Tibial artery (tissue), 4 donors: Measurements from ENCODE around the gene ABCC8.
"Not testable (repeated sequence)": the region's sequence is repeated elsewhere in the genome, so short reads cannot be mapped to it uniquely, and the experiment has no call there.

Source experiments
- DNase-seq, 2 donors: peaks; one replicate each; pipeline ENCODE4 v3.0.0-alpha.2; 2019
- H3K27ac ChIP-seq, 2 donors: fragments of 200-600 bp; sonication (generic) in 1 of 2; 1 replicate in 1 of 2; 2 replicates in 1 of 2; pipeline ENCODE4 v1.5.1; 2018 to 2019; ENCODE audit warnings: mild to moderate bottlenecking in 1 of 2
- H3K27me3 ChIP-seq, 2 donors: fragments of 200-600 bp; sonication (generic) in 1 of 2; one replicate each; pipeline versions ENCODE4 v1.5.1 to v1.6.0; 2016 to 2019
- H3K36me3 ChIP-seq, 3 donors: fragments of 200-600 bp; sonication (generic) in 2 of 3; one replicate each; pipeline ENCODE4 v1.5.1; 2016 to 2019; ENCODE audit warnings: mild to moderate bottlenecking in 2 of 3
- H3K4me1 ChIP-seq, 4 donors: fragments of 200-600 bp; sonication (generic) in 2 of 4; 1 replicate in 3 of 4; 2 replicates in 1 of 4; pipeline ENCODE4 v1.5.1; 2016 to 2019
- H3K4me3 ChIP-seq, 2 donors: fragments of 200-600 bp; sonication (generic) in 1 of 2; 1 replicate in 1 of 2; 2 replicates in 1 of 2; pipeline ENCODE4 v1.5.1; 2018 to 2019; ENCODE audit warnings: mild to moderate bottlenecking in 2 of 2
- H3K9me3 ChIP-seq, 3 donors: fragments of 200-600 bp; sonication (generic) in 1 of 3; one replicate each; pipeline ENCODE4 v1.5.1; 2016 to 2019
- CTCF ChIP-seq, 2 experiments: fragments of 200-600 bp in 1 of 2; fragments of 450-650 bp in 1 of 2; IDR thresholded peaks; one replicate each; pipeline ENCODE4 v1.5.1; 2017 to 2019; ENCODE audit warnings: antibody characterized with exemption in 2 of 2, mild to moderate bottlenecking in 1 of 2, moderate library complexity in 1 of 2
- intact Hi-C: fragments of 100-400 bp; cut with DNase I; formaldehyde crosslinking; loops from one replicate; pipeline ENCODE4 v1.15.0; 2023; ENCODE audit warnings: low total_unique reads

Gene ABCC8

GRCh38 chr11:17434108-17434507 lies 42.5 kb downstream of the ABCC8 start:
- H3K27me3 ChIP-seq, result no peaks in the 10 kb centered on the region
- intact Hi-C loops, result no loop called here

GRCh38 chr11:17432002-17432401 lies 44.6 kb downstream of the ABCC8 start:
- no peaks in the 10 kb centered on the region for H3K36me3 ChIP-seq
- TF ChIP-seq CTCF (IDR thresholded peaks at IDR 0.05), result no peak
- no peak for DNase-seq
- no peaks in the 10 kb centered on the region for H3K27me3 ChIP-seq
- no peaks in the 10 kb centered on the region for H3K9me3 ChIP-seq
- H3K27ac ChIP-seq, result peak overlapping the region in 1 of 2 donors; percentile 32
- H3K4me1 ChIP-seq, result peaks cover 0 to 21% (median 18%) of the 10 kb centered on the region in 4 donors
- H3K4me3 ChIP-seq, result no peak overlapping the region
- intact Hi-C loops, result no loop called here

More at GRCh38 chr11:17434108-17434507, 42.5 kb downstream of the ABCC8 start:
- Histone ChIP-seq H3K4me1 (peaks cover 0 to 21% (median 18%) of the 10 kb centered on the region in 4 donors), H3K27ac (no peak overlapping the region), H3K4me3 (no peak overlapping the region), H3K36me3 (no peaks in the 10 kb centered on the region), H3K9me3 (no peaks in the 10 kb centered on the region)
- no peak for DNase-seq
- TF ChIP-seq CTCF (IDR thresholded peaks at IDR 0.05), result no peak

GRCh38 chr11:17431139-17431538 lies 45.5 kb downstream of the ABCC8 start:
- H3K27ac ChIP-seq, result peak overlapping the region; percentile 32 to 36
- DNase-seq, result no peak
- no peaks in the 10 kb centered on the region for H3K36me3 ChIP-seq
- intact Hi-C loops, result no loop called here
- H3K27me3 ChIP-seq, result no peaks in the 10 kb centered on the region
- no peaks in the 10 kb centered on the region for H3K9me3 ChIP-seq
- H3K4me3 ChIP-seq, result no peak overlapping the region
- no peak for TF ChIP-seq CTCF (IDR thresholded peaks at IDR 0.05)
- H3K4me1 ChIP-seq, result peaks cover 0 to 21% (median 18%) of the 10 kb centered on the region in 4 donors

- no peak for DNase-seq
- Histone ChIP-seq H3K9me3 (no peaks in the 10 kb centered on the region), H3K27me3 (no peaks in the 10 kb centered on the region), H3K36me3 (no peaks in the 10 kb centered on the region), H3K4me1 (peaks cover 0 to 21% (median 18%) of the 10 kb centered on the region in 4 donors), H3K27ac (peak overlapping the region; percentile 32 to 36), H3K4me3 (no peak overlapping the region)
- no peak for TF ChIP-seq CTCF (IDR thresholded peaks at IDR 0.05)
- intact Hi-C loops, result no loop called here
These were observed 46.0 kb downstream of the ABCC8 start for GRCh38 chr11:17430616-17431015.

- Histone ChIP-seq H3K4me1 (peaks cover 0 to 21% (median 18%) of the 10 kb centered on the region in 4 donors), H3K4me3 (no peak overlapping the region), H3K27ac (no peak overlapping the region), H3K27me3 (no peaks in the 10 kb centered on the region), H3K9me3 (no peaks in the 10 kb centered on the region), H3K36me3 (no peaks in the 10 kb centered on the region)
- intact Hi-C loops, result no loop called here
- DNase-seq, result no peak
- no peak for TF ChIP-seq CTCF (IDR thresholded peaks at IDR 0.05)
These were observed 47.7 kb downstream of the ABCC8 start for GRCh38 chr11:17428925-17429324.

- no peak overlapping the region for H3K27ac ChIP-seq
- intact Hi-C loops, result no loop called here
- no peak for TF ChIP-seq CTCF (IDR thresholded peaks at IDR 0.05)
These were observed 48.4 kb downstream of the ABCC8 start for GRCh38 chr11:17428261-17428660.

GRCh38 chr11:17426233-17426632 lies 50.4 kb downstream of the ABCC8 start:
- H3K36me3 ChIP-seq, H3K27ac ChIP-seq, H3K9me3 ChIP-seq, DNase-seq, H3K27me3 ChIP-seq, intact Hi-C loops, H3K4me3 ChIP-seq: not testable (repeated sequence)
- H3K4me1 ChIP-seq, result peaks cover 0 to 18% (median 10%) of the 10 kb centered on the region in 4 donors

More at GRCh38 chr11:17428261-17428660, 48.4 kb downstream of the ABCC8 start:
- Histone ChIP-seq H3K36me3 (no peaks in the 10 kb centered on the region), H3K4me1 (peaks cover 0 to 21% (median 18%) of the 10 kb centered on the region in 4 donors), H3K4me3 (no peak overlapping the region), H3K27me3 (no peaks in the 10 kb centered on the region), H3K9me3 (no peaks in the 10 kb centered on the region)
- DNase-seq, result no peak
